Smooth muscle cell (in vitro differentiated cells): Measurements from ENCODE around the gene CIBAR2. TPM values are rescaled to one million over a fixed set of nuclear protein-coding genes. Genes with fewer than 3 reads are reported as not detected.

Source experiments
- DNase-seq: peaks from one replicate; lab custom pipeline; 2025; ENCODE audit not compliant: unreplicated experiment; lab: John Stamatoyannopoulos, UW
- H2AFZ ChIP-seq: fragments of 200-600 bp; sonication (generic); 2 replicates; pipeline ENCODE4 v1.6.0; 2016; ENCODE audit warnings: antibody characterized with exemption, low read depth, mild to moderate bottlenecking
- H3F3A ChIP-seq: fragments of 200-600 bp; sonication (generic); 2 replicates; pipeline ENCODE4 v1.6.0; 2017; ENCODE audit warnings: antibody characterized with exemption, low read depth
- H3K27ac ChIP-seq: fragments of 200-600 bp; sonication (generic); 2 replicates; pipeline ENCODE4 v1.5.1; 2016; ENCODE audit warnings: low read depth, mild to moderate bottlenecking
- H3K27me3 ChIP-seq: fragments of 200-600 bp; sonication (generic); 2 replicates; pipeline ENCODE4 v1.6.1; 2016; ENCODE audit warnings: low read depth, mild to moderate bottlenecking
- H3K36me3 ChIP-seq: fragments of 200-600 bp; sonication (generic); 2 replicates; pipeline ENCODE4 v1.5.1; 2016; ENCODE audit warnings: low read depth
- H3K4me1 ChIP-seq: fragments of 200-600 bp; sonication (generic); 2 replicates; pipeline ENCODE4 v1.5.1; 2016; ENCODE audit warnings: low read depth
- H3K4me2 ChIP-seq: fragments of 200-600 bp; sonication (generic); 2 replicates; pipeline ENCODE4 v1.6.0; 2016; ENCODE audit warnings: mild to moderate bottlenecking
- H3K4me3 ChIP-seq: fragments of 200-600 bp; sonication (generic); 2 replicates; pipeline ENCODE4 v1.5.1; 2016; ENCODE audit warnings: mild to moderate bottlenecking
- H3K79me2 ChIP-seq: fragments of 200-600 bp; sonication (generic); 2 replicates; pipeline ENCODE4 v1.6.0; 2016; ENCODE audit warnings: low read depth, mild to moderate bottlenecking
- H3K9ac ChIP-seq: fragments of 200-600 bp; sonication (generic); 2 replicates; pipeline ENCODE4 v1.6.0; 2016; ENCODE audit warnings: low read depth
- H3K9me3 ChIP-seq: fragments of 200-600 bp; sonication (generic); replicated peaks from 2 replicates; pipeline ENCODE4 v1.5.1; 2016; ENCODE audit warnings: low read depth
- H4K20me1 ChIP-seq: fragments of 200-600 bp; sonication (generic); 2 replicates; pipeline ENCODE4 v1.6.0; 2016; ENCODE audit warnings: low read depth
- WGBS: methylation state at CpG from one replicate; pipeline ENCODE4 v1.1.7; 2016; ENCODE audit warnings: low lambda C conversion rate; 5-methylcytosine and 5-hydroxymethylcytosine counted together
- polyA plus RNA-seq: library from polyadenylated mRNA; unstranded; fragments of >200 nt; fragmentation: Nextera tagmentation; extraction: Ambion mirVana; gene quantifications from 2 replicates; pipeline ENCODE4 v1.2.1, GENCODE V29; 2016
- total RNA-seq: library from RNA; depleted of rRNA; stranded (reverse); fragments of >200 nt; gene quantifications from 2 replicates; pipeline ENCODE4 v1.2.3, GENCODE V29; 2014
- TF ChIP-seq, protein P1 (sequence below): fragments of 200-600 bp; sonication (generic); IDR thresholded peaks from 2 replicates; pipeline ENCODE4 v1.5.1; 2017; ENCODE audit warnings: borderline replicate concordance, mild to moderate bottlenecking, antibody characterized with exemption; ENCODE audit not compliant: insufficient read depth, poor library complexity, severe bottlenecking

Gene CIBAR2
- total and polyA plus RNA-seq, 2 experiments from 2014 or later: not detected

DNA sequence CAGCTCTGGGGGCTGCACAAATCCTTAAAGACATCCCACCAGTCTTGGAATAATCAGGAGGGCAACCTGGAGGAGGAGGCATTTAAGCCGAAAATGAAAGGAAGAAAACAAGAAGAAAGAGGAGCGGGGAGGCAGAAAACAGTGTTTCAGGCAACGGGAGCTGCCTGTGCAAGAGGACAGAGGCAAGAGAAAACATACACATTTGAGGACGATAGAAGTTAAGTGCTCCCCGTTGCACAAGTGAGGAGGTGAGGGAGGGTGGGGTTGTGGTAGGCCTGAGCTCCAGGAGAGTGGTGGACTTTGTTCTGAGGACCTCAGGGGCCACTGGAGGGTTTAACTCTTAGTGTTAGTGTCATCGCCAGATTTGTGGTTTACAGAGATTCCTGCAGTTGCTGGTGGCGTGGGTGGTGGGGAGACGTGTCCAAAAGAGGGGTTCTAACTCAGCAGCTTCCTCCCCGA is 27.6 kb upstream of the CIBAR2 start:
- Histone ChIP-seq H4K20me1 (no peaks in the 10 kb centered on the region), H3K9me3 (no peaks in the 10 kb centered on the region), H3K79me2 (no peaks in the 10 kb centered on the region), H2AFZ (no peak overlapping the region), H3K4me1 (peaks cover 3% of the 10 kb centered on the region), H3K36me3 (no peaks in the 10 kb centered on the region), H3K4me3 (no peak overlapping the region), H3K4me2 (peak overlapping the region; percentile 36), H3K9ac (no peak overlapping the region), H3F3A (no peaks in the 10 kb centered on the region), H3K27me3 (no peaks in the 10 kb centered on the region), H3K27ac (no peak overlapping the region)
- 53% methylated on average over 9 of the region's 9 CpGs for WGBS
- DNase-seq: no peak
- TF ChIP-seq, protein P1, sequence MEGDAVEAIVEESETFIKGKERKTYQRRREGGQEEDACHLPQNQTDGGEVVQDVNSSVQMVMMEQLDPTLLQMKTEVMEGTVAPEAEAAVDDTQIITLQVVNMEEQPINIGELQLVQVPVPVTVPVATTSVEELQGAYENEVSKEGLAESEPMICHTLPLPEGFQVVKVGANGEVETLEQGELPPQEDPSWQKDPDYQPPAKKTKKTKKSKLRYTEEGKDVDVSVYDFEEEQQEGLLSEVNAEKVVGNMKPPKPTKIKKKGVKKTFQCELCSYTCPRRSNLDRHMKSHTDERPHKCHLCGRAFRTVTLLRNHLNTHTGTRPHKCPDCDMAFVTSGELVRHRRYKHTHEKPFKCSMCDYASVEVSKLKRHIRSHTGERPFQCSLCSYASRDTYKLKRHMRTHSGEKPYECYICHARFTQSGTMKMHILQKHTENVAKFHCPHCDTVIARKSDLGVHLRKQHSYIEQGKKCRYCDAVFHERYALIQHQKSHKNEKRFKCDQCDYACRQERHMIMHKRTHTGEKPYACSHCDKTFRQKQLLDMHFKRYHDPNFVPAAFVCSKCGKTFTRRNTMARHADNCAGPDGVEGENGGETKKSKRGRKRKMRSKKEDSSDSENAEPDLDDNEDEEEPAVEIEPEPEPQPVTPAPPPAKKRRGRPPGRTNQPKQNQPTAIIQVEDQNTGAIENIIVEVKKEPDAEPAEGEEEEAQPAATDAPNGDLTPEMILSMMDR: no peak

DNA sequence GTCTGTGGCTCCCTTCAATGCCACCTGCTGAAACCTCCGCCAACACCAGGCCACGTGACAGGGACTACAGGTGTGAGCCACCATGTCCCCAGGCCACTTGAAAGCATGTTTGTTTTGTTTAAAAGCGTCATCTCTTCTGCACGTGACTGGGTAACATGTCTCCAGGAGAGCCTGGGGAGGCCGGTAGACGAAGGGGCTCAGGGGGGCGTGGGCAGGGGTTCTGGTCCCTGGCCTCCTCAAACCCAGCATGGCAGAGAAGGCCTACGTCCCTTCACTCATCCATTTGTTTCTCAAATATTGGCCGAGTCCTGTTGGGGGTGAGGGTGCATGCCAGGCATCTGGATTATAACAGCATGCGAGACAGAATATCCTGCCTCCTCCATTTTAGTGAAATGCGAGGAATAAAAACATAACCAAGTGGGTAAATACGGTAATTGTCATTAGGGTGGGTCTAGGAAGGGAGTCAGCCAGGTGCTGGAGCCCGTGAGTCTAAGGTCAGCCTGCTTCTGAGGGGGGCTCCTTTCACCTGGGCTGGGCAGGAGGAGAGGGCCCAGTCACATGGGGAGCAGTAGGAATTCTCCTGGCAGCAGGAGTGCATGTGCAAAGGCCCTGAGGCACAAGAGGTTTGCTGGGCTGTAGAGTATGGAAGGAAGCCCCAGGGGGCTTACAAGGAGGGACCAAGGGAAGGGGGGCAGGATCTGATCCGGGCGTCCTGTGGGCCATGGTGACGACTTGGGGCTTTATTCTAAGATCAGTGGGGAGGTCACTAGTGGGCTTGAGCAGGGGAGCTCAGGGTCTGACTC is 26.8 kb upstream of the CIBAR2 start:
- WGBS: 92% methylated on average over 16 of the region's 16 CpGs
- H3K4me1 ChIP-seq: peaks cover 3% of the 10 kb centered on the region
- no peaks in the 10 kb centered on the region for H3K36me3 ChIP-seq
- no peak overlapping the region for H3K4me3 ChIP-seq
- H3F3A ChIP-seq: no peaks in the 10 kb centered on the region
- no peak overlapping the region for H2AFZ ChIP-seq
- H4K20me1 ChIP-seq: no peaks in the 10 kb centered on the region
- TF ChIP-seq, protein P1: no peak
- no peak for DNase-seq
- H3K27ac ChIP-seq: no peak overlapping the region
- no peaks in the 10 kb centered on the region for H3K79me2 ChIP-seq
- H3K9ac ChIP-seq: no peak overlapping the region
- no peaks in the 10 kb centered on the region for H3K9me3 ChIP-seq
- no peaks in the 10 kb centered on the region for H3K27me3 ChIP-seq
- H3K4me2 ChIP-seq: no peak overlapping the region

DNA sequence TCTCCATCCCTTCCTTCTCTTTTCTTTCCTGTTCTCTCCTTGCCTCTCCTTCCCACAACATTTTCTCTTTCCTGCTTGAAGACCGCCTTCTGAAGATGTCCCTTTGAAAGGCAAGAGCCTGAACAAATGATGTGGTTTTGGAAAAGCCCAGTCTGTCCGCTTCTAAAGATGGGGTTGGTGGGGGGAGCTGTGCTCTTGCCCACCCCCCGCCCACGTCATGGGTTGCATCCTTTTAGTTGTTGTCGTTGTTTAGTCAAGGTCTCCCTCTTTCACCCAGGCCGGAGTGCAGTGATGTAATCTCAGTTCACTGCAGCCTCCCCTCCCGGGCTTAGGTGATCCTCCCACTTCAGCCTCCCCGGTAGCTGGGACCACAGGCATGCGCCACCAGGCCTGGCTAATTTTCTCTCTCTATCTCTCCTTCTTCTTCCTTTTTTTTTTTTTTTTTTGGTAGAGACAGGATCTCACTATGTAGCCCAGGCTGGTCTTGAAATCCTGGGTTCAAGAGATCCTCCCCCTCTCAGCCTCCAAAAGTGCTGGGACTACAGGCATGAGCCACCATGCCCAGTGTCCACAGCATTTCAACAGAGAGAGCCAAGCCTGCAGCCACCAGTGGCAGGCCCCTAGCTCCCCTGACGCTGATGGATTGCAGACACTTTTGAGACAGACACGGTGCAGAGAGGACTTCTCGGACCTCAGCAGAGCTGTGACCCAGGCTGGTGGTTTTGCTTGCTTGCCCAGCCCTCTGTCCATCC is 26.0 kb upstream of the CIBAR2 start:
- 65% methylated on average over 12 of the region's 12 CpGs for WGBS

More for the DNA sequence above, 26.0 kb upstream of the CIBAR2 start:
- no peak overlapping the region for H3K27ac ChIP-seq
- no peak overlapping the region for H3K9ac ChIP-seq
- TF ChIP-seq, protein P1: no peak
- H3K36me3 ChIP-seq: no peaks in the 10 kb centered on the region
- peak overlapping the region; percentile 54 for H2AFZ ChIP-seq
- H3K27me3 ChIP-seq: no peaks in the 10 kb centered on the region
- H3F3A ChIP-seq: no peaks in the 10 kb centered on the region
- peaks cover 3% of the 10 kb centered on the region for H3K4me1 ChIP-seq
- peak overlapping the region; percentile 82 for H3K4me2 ChIP-seq
- no peak for DNase-seq
- H3K4me3 ChIP-seq: no peak overlapping the region
- H3K9me3 ChIP-seq: no peaks in the 10 kb centered on the region
- H4K20me1 ChIP-seq: no peaks in the 10 kb centered on the region
- no peaks in the 10 kb centered on the region for H3K79me2 ChIP-seq
